GM19324 (cell line): ENCODE results near the gene CUL1.

ENCODE experiments used
- ATAC-seq: cut with Tn5 transposase; IDR thresholded peaks from one replicate; pipeline ENCODE4 v1.9.1; 2021; ENCODE audit warnings: mild to moderate bottlenecking, moderate library complexity; ENCODE audit not compliant: unreplicated experiment, low FRiP score

The CUL1 gene

GRCh38 chr7:148834605-148835004 lies 135.9 kb downstream of the CUL1 start:
- no peak for ATAC-seq

DNA sequence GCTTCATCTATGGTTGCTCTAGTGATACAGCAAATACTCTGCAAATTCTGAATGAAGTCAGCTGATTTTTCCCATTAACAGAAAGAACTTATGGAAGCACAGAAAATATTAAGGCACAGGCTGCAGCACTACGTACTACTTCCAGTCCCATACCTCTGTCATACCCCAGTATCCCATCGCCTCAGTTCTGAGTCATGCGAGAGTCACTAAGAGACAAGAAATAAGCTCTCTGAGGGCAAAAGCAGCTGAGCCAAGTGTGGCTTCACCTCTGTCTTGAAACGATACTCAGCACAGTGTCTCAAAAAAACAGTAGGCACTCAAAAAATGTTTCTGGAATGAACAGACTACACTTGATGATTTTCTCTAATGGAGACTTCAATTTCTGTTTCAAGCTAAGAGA lies 137.2 kb downstream of the CUL1 start:
- ATAC-seq: no peak

DNA sequence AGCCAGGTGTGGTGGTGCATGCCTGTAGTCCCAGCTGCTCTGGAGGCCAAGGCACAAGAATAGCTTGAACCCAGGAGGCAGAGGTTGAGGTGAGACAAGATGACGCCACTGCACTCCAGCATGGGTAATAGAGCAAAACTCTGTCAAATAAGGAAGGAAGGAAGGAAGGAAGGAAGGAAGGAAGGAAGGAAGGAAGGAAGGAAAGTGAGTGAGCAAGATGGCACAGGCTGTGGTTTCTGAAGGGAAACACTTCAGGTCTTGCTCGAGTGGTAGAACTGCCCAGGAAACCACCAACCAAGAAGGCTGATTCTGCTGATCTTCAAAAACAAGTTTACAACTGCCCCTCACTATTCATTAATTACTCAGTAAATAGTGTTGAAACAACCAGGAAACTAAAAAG lies 140.2 kb downstream of the CUL1 start:
- no peak for ATAC-seq

- ATAC-seq: no peak
Measured at GRCh38 chr7:148847815-148848734, 149.4 kb downstream of the CUL1 start.

DNA sequence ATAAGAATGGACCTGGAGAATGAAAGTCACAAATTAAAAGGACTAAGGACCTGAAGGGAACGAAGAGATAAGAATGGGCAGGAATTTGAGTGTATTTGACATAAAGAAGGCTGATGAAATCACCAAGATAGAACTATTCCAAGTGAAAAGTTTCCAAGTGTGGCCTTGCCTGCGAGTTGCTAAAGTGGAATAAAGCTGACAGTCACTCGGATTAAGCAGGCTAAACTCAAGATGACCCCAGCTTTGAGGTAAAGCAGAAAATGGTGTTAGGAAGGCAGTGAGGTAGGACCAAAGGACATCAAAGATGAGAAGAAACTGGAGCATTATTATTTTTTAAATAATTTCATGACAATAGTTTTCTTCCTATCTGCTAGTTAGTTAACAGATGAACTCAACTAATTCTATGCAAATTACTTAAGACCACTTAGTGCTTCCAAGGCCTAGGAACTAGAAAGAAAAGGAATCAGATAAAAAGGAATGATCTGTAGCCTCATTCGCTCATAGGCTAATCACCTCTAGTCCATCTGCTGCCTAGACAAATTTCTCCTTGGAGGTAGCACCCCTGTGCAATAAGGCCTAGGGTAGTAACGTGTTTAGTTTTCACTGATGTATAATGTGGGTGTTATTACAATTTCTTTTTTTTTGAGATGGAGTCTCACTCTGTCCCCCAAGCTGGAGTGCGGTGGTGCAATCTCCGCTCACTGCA lies 150.8 kb downstream of the CUL1 start:
- no peak for ATAC-seq

GRCh38 chr7:148850564-148850963 lies 151.9 kb downstream of the CUL1 start:
- ATAC-seq: no peak
